NCI-H2081 treated with DMSO at 0.1 percent for 48 hours (cell line): ENCODE results near the gene ZWINT.
A peak's percentile ranks its signal among the peaks of the same experiment; 100 is the strongest.

Source experiments
- DNase-seq: peaks from one replicate; lab custom pipeline; 2025; lab: John Stamatoyannopoulos, UW

ZWINT gene, protein sequence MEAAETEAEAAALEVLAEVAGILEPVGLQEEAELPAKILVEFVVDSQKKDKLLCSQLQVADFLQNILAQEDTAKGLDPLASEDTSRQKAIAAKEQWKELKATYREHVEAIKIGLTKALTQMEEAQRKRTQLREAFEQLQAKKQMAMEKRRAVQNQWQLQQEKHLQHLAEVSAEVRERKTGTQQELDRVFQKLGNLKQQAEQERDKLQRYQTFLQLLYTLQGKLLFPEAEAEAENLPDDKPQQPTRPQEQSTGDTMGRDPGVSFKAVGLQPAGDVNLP

DNA sequence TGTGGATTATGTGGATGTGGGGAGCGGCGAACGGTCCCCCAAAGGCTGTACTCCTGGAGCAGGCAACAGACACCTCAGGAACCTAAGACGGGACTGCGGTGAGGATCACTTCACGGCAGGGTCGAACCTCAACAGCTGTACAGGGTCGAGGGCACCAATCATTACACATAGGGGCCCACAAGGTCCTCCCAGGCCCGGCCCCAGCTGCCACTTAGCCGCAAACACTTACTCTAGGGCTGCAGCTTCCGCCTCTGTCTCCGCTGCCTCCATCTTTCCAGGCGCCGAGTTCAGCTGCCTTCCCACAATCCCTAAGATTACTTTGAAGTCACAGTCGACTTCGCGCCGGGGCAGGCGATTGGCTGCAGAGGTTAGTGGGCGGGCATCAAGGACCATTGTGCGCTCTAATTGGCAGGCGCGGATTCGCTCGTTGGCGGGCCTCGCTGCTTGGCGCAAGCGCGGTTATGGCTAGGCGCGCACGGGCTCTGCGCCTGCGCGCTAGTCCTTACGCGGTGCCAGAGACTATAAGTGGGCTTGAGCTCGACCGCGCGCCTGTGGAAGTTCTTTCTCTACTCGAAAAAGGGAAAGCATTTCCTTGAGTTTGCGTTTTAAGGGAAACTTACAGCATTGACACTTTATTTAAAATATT lies at the start of gene ZWINT:
ZWINT (minus strand) TSS at position 293 of the 646 bp plus-strand sequence; CDS start at position 270, 23 bp downstream.
- DNase-seq = peak; percentile 87

DNA sequence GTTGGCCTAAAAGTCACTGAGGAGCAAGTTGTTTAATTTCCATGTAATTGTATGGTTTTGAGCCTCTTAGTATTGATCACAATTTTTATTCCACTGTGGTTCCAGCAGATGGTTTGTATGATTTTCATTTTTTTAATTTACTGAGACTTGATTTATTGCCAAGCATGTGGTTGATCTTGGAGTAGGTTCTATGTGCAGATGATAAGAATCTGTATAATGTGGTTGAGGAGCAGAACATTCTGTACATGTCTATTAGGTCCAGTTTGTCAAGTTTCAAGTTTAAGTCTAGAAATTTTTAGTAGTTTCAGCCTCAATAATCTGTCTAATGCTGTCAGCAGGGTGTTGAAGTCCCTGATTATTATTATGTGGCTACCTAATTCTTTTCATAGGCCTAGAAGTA lies 22.7 kb upstream of the ZWINT start:
- no peak for DNase-seq

DNA sequence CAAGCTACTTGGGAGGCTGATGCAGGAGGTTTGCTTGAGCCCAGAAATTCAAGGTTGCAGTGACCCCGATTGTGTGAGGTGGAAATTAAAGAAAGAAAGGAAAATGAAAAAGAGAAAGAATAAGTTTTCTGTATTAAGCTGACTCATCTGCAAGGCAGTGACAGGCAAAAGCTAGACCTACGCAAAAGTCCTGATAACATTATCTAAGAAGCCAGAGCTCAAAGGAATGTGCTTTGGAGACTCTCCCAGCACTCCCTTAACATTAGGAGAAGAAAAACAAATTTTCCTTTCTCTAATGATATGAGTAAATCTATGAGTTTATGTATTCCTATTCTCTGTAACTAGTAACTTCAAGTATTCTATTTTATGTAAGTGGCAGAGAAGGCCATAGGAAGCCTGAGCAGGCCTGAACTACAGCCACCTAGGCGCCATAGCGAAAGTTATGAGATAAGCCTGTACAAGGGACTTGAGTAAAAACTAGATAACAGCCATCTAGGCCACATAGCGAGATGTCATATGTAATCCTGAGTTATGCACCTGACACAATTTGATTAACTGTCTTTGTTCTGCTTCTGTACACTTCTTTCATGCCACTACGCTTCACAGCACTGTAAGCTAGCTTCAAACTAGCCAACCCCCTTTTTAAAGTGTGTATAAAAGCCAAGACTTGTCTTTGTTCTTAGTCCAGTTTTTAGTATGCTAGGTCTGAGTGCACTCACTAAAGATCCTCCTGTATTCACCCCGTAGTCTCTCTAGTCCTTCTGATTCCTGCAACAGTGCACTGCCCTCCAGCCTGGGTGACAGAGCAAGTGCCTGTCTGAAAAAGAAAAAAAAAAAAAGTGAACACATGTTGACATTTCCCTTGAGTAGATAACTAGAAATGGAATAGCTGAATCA lies 9.4 kb upstream of the ZWINT start:
- no peak for DNase-seq

DNA sequence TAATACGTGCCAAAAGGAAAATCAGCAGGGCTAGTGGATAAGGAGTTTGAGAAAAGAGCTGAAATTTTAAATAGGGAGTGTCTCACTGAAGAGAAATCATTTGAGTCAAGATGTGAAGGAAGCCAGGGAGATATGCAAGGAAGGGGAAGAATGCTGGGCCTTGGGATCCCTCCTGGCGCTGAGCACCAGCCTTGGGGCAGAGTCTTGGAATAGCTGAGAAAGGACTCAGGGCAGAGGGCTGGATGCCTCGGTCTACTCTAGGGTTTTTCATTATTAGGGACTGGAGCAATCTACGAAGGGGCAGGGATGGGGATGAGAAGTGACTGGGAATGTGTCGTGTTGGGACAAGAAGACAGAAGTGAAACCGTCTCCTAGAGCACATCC lies 484 bp downstream of the ZWINT start:
- no peak for DNase-seq

DNA sequence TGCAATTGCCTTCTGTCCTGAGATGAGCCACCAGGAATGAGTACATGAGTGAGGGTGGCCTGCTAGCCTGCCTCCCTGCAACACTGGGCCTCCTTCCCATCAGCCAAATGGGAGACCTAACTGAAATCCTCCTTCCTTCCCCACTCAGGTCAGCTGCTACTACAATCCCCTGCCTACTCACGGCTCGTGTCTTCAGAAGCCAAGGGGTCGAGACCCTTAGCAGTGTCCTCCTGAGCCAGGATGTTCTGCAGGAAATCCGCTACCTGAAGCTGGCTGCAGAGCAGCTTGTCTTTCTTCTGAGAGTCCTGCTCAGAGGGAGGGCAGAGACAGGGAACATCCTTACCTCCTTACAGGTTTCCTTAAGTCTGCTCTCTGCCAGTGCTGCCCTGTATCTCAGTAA lies 1.2 kb downstream of the ZWINT start:
- DNase-seq = no peak

DNA sequence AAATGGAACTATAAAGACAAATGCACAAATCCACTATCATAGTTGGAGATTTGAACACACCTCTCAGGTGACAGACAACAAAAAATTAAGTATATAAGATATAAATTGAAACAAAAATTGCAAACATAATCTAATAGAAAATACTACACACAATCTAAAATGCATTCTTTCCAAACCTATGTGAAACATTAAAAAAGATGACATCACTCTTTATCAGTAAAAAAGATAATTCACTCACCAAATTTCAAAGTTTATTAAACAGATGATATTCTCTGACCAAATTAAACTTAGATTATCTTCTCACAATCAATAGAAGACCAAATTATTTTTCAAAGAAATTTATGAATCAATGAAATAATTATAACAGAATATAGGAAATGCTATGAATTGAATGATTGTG lies 4.0 kb downstream of the ZWINT start:
- DNase-seq = no peak

DNA sequence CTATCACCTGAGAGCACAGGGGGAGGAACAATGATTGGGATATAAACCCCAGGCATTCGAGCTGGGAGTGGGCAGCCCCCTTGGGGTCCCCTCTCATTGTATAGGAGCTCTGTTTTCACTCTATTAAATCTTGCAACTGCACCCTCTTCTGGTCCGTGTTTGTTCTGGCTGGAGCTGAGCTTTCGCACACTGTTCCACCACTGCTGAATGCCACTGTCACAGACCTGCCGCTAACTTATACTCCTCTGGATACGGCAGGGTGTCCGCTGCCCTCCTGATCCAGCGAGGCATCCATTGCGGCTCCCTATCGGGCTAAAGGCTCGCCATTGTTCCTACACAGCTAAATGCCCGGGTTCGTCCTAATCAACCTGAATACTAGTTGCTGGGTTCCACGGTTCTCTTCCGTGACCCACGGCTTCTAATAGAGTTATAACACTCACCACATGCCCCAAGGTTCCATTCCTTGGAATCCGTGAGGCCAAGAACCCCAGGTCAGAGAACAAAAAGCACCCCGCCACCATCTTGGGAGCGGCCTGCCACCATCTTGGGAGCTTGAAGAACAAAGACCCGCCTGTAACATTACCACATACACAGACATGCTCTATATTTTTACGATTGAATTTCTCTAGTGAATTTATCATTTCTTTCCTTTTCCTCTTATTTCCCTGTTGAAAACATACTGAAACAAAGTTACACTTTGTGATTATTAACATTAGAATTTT lies 9.0 kb downstream of the ZWINT start:
- DNase-seq = no peak

DNA sequence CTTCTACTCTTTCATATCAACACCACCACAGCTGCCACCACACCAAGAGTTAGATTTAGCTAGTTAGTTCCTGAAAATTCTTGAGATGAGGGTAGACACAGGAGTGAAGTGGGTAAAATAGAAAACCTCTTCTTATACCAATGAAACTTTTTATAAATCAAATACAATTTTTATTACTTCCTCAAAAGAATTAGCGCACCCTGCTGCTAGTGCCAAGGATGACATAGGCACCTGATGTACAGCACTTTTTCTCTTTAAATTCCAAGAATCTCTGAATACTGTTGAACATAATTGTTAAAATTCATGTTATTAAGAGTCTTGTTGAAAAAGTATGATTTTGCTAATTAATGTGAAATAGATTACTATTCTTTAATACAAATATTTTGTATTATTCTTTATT lies 11.4 kb downstream of the ZWINT start:
- DNase-seq = no peak

DNA sequence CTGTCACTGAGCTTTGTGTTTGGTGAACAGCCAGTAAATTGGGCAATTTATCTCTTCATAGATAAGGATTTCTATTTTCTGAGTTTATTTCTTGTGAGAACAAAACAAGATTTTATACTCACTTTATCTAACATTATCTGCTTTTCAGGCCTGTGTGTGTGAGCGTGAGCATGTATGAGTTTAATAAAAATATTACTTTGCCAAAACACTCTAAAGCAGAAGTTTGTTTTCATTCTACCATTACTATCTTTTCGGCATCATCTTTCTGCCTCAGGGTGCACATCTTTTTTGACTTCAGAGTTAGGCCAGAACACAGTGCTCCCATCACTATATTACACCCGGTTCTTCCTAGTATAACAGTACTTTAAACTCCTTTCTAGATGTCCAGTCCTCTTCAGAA lies 13.0 kb downstream of the ZWINT start:
- DNase-seq = no peak

DNA sequence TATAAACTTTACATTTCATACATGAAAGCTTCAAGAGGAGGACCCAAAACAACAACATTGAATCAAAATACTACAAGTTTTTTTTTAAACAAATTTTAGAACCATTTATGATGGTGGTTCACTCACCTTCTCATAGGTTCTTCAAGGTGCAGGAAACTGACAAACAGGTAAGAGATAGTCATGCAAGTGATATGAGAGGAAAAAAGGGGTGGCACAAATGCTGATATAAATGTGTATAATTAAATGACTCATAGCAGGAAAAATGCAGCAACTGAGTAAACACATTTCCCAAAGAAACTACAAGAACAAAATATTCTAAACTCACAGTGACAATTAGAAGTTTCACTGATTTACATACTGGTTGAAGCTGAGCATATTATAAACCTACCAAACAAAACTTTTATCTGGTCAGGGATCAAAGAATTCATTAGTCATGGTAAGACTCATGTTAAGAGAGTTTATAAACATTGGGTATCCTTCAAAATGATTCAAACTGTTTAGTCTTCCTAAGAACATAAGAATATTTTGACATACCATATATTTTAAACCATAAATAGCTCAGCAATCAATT lies 14.1 kb downstream of the ZWINT start:
- DNase-seq = no peak

DNA sequence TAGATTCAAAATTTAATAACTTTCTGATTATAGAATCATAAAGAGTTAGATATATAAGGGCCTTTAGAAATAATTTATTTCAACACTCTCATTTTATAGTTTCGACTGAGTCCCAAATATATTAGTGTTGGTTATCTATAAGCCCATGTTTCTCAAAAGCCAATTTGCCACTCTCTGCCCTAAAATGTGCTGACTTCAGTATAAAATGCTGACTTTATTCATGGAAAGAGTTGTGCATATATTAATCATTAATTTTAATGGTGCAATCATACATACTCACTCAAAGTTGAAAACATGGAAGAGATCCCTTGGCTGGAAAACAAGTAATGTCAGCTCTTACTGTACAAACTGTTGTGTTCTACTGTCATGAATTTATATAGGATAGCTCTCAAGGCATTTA lies 19.4 kb downstream of the ZWINT start:
- DNase-seq = no peak

DNA sequence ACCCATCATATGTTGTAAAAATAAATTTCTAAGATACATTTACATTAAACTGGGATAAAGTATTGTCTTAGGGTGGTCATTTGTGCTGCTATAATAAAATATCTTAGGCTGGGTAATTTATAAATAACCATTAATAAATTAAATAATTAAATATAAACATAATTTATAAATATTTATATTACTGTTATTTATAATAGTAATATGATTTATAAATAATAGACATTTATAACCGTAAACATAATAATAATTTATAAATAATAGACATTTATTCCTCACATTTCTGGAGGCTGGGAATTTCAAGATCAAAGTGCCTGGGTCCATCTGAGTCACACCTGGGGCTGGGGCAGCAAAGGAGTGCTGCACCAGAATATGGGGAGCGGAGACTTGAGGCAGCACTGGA lies 31.1 kb downstream of the ZWINT start:
- DNase-seq = no peak

DNA sequence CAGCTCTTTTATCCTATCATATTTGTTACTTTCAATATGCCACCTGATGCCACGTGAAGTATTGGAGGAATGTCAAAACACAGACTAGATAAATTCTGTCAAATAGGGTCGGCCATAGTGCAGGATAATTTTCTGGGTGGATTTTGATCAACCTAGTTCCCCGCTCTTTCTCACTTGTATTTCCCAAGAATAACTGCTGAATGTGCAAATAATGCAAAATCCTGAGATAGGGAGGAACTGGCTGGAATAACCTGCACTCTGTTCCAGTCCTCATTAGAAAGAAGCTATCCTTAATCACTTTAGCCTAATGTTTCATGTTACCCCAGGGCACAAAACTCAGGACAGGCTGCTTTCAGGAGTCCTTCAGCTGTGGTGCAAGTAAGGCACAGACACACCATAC lies 33.9 kb downstream of the ZWINT start:
- no peak for DNase-seq

DNA sequence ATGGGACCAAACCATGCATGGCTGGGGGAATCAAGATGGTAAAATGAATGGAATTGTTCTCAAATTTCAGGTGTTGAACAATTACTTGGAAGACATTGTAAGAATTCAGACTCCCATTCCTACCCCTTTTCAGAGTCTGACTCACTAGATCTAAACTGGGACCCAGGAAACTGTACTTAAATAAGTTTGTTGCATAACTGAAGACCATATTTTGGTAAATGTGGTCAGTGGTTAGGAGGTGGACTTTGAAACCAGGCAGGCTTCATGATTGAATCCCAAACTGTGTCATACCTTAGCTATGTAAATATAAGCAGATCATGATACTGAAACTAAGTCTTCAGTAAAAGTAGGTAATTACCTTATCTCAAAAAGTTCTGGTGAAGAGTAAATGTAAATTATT lies 41.7 kb downstream of the ZWINT start:
- DNase-seq = no peak

DNA sequence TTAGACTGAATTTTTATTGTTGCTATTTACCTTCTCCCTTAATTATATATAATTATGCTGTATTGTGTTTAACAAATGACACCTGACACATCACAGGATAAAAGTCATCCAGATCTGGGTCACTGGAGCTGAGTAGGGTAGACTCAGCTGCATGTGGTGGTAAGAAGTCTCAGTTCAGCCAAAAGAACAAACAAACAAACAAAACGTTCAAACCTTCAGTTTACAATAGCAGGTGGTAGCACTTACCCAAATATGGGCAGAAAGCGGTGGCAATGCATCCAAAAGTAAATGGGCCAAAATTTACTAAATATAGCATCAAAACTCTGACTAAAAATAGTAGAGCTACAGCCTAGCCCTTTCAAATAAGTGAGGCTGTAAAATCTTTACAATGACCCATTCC lies 42.2 kb downstream of the ZWINT start:
- peak; percentile 22 for DNase-seq

DNA sequence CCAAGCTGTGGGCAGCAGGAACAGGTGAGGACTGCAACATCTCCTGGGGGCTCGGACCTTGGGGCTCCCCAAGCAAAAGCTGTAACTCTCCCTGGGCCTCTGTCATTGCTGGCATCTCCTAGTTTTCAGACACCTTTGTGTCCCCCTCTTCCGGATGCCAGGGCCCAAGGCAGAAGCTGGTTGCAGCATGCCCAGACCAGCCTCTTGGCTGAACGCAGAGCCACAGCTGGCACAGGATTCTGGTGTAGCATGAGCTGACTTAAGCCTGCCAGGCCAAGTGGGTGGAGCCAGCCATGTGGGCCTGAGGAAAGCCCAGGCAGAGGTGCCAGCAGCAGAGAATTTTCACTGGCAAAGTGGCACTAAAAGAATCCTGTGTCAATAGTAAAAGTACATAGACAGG lies 43.5 kb downstream of the ZWINT start:
- no peak for DNase-seq

DNA sequence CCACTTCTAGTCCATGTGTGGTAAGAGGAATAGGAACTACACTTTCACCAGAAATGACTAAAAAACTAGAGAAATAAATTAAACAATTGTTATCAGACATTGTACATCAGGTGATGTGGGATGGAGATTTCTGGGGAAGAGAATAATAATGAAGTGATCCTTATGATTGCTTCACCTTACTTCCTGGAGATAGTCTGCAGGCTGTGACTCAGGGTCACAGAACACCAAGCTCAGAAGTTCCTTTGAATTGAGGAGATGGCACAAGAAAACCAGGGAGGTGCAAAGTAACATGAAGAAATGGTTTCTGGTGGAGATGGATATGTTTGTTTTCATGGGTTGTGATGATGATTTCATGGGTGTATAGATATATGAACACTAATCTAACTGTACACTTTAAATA lies 44.5 kb downstream of the ZWINT start:
- DNase-seq = no peak
